GM19467 (cell line): ENCODE results near the gene DBNDD1.
"Not testable (repeated sequence)": the region's sequence is repeated elsewhere in the genome, so short reads cannot be mapped to it uniquely, and the experiment has no call there.

Experiments used
- ATAC-seq: cut with Tn5 transposase; IDR thresholded peaks from one replicate; pipeline ENCODE4 v1.9.1; 2021; ENCODE audit warnings: mild to moderate bottlenecking, moderate library complexity; ENCODE audit not compliant: unreplicated experiment

The DBNDD1 gene

GRCh38 chr16:89994389-89994720, 24.9 kb downstream of the DBNDD1 start:
- no peak for ATAC-seq

GRCh38 chr16:89993971-89994370, 25.3 kb downstream of the DBNDD1 start:
- ATAC-seq: no peak

- ATAC-seq: no peak
Observed at GRCh38 chr16:89993377-89993776, 25.9 kb downstream of the DBNDD1 start.

- ATAC-seq: no peak
Observed at GRCh38 chr16:89990799-89991198, 28.5 kb downstream of the DBNDD1 start.

GRCh38 chr16:89988951-89989350, 30.3 kb downstream of the DBNDD1 start:
- ATAC-seq: no peak

- ATAC-seq: no peak
Observed at GRCh38 chr16:89987169-89987568, 32.1 kb downstream of the DBNDD1 start.

GRCh38 chr16:89986600-89986999, 32.7 kb downstream of the DBNDD1 start:
- no peak for ATAC-seq

GRCh38 chr16:89985219-89985618, 34.0 kb downstream of the DBNDD1 start:
- no peak for ATAC-seq

GRCh38 chr16:89984216-89984615, 35.0 kb downstream of the DBNDD1 start:
- ATAC-seq: no peak

GRCh38 chr16:89983536-89983935, 35.7 kb downstream of the DBNDD1 start:
- no peak for ATAC-seq

GRCh38 chr16:89982318-89982717, 36.9 kb downstream of the DBNDD1 start:
- no peak for ATAC-seq

GRCh38 chr16:89981414-89981813, 37.8 kb downstream of the DBNDD1 start:
- ATAC-seq: no peak

GRCh38 chr16:89974870-89975269, 44.4 kb downstream of the DBNDD1 start:
- ATAC-seq: no peak

GRCh38 chr16:89973654-89974335, 45.5 kb downstream of the DBNDD1 start:
- no peak for ATAC-seq

- no peak for ATAC-seq
Observed at GRCh38 chr16:89973235-89973634, 46.0 kb downstream of the DBNDD1 start.

GRCh38 chr16:89972244-89973234, 46.7 kb downstream of the DBNDD1 start:
- peak; percentile 82 for ATAC-seq

- ATAC-seq: peak; percentile 1
Observed at GRCh38 chr16:89971495-89972243, 47.6 kb downstream of the DBNDD1 start.

- ATAC-seq: no peak
Observed at GRCh38 chr16:89969741-89970410, 49.4 kb downstream of the DBNDD1 start.

- ATAC-seq: not testable (repeated sequence)
Observed at GRCh38 chr16:89968074-89968473, 51.2 kb downstream of the DBNDD1 start.

- ATAC-seq: not testable (repeated sequence)
Observed at GRCh38 chr16:89967436-89967835, 51.8 kb downstream of the DBNDD1 start.

GRCh38 chr16:89966756-89967155, 52.5 kb downstream of the DBNDD1 start:
- ATAC-seq: no peak
